Smooth muscle cell of the pulmonary artery (primary cell): Measurements from ENCODE around the gene TMEM33. TPM values are rescaled to one million over a fixed set of nuclear protein-coding genes. Genes with fewer than 3 reads are reported as not detected.

Source experiments
- total RNA-seq: library from RNA; depleted of rRNA; stranded (reverse); fragments of >200 nt; gene quantifications from 2 replicates; pipeline ENCODE4 v1.2.3, GENCODE V29; 2014

Gene TMEM33
- total RNA-seq: 54.9 and 65.9 TPM in 2 replicates

GRCh38 chr4:41934901-41935651 is at the start of gene TMEM33:
TSS of gene TMEM33 (plus strand) at chr4:41935429. CDS start at chr4:41935485, 56 bp downstream.

GRCh38 chr4:41981456-41981855 is 46.2 kb downstream of the TMEM33 start, which contains the start of gene DCAF4L1:
TSS of gene DCAF4L1 (plus strand) at chr4:41981756. CDS start at chr4:41981793, 37 bp downstream.

GRCh38 chr4:41990365-41991111 is 55.3 kb downstream of the TMEM33 start, which contains the start of gene SLC30A9:
TSS of gene SLC30A9 (plus strand) at chr4:41990530. CDS start at chr4:41990652, 122 bp downstream.

Other genes starting within 250 kb of the TMEM33 start
- not detected in 2 replicates for gene PHOX2B, start 186.7 kb upstream of the TMEM33 start, total RNA-seq
- gene DCAF4L1, start 46.3 kb downstream of the TMEM33 start, total RNA-seq: 0.13 TPM in 2 replicates
- gene SLC30A9, start 55.1 kb downstream of the TMEM33 start, total RNA-seq: 78.4 and 79.5 TPM in 2 replicates
- not detected in 2 replicates for gene BEND4, start 217.2 kb downstream of the TMEM33 start, total RNA-seq